ENCODE measurements around the gene PRKCD.

GRCh38 chr3:53142986-53143385, 18.0 kb upstream of the PRKCD start:
- TF ChIP-seq, protein P1, sequence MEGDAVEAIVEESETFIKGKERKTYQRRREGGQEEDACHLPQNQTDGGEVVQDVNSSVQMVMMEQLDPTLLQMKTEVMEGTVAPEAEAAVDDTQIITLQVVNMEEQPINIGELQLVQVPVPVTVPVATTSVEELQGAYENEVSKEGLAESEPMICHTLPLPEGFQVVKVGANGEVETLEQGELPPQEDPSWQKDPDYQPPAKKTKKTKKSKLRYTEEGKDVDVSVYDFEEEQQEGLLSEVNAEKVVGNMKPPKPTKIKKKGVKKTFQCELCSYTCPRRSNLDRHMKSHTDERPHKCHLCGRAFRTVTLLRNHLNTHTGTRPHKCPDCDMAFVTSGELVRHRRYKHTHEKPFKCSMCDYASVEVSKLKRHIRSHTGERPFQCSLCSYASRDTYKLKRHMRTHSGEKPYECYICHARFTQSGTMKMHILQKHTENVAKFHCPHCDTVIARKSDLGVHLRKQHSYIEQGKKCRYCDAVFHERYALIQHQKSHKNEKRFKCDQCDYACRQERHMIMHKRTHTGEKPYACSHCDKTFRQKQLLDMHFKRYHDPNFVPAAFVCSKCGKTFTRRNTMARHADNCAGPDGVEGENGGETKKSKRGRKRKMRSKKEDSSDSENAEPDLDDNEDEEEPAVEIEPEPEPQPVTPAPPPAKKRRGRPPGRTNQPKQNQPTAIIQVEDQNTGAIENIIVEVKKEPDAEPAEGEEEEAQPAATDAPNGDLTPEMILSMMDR (conservative IDR thresholded peaks at IDR 0.05): no peak
- TF ChIP-seq EZH2 (IDR thresholded peaks at IDR 0.05; ENCODE audit: low read depth): no peak
